Neuronal stem cell (in vitro differentiated cells): ENCODE measurements around the gene RHOJ.
A peak's percentile ranks its signal among the peaks of the same experiment; 100 is the strongest.

Experiments used
- DNase-seq: peaks from one replicate; pipeline ENCODE4 v3.0.0-alpha.2; 2013; ENCODE audit warnings: low spot score
- H2AFZ ChIP-seq: one replicate; pipeline ENCODE4 v1.6.1; 2013; ENCODE audit warnings: mild to moderate bottlenecking, low read length, inconsistent platforms
- H2AK5ac ChIP-seq: 2 replicates; pipeline ENCODE4 v1.6.1; 2013; ENCODE audit warnings: low read depth, mild to moderate bottlenecking, inconsistent platforms, low read length, moderate library complexity, mixed read lengths
- H2BK120ac ChIP-seq: 2 replicates; pipeline ENCODE4 v1.6.1; 2013; ENCODE audit warnings: low read depth, mild to moderate bottlenecking, inconsistent platforms, low read length, moderate library complexity, mixed read lengths
- H2BK12ac ChIP-seq: one replicate; pipeline ENCODE4 v1.6.1; 2013; ENCODE audit warnings: low read length, inconsistent platforms
- H2BK15ac ChIP-seq: 2 replicates; pipeline ENCODE4 v1.6.1; 2013; ENCODE audit warnings: mild to moderate bottlenecking, low read length, inconsistent platforms, mixed read lengths
- H2BK5ac ChIP-seq: one replicate; pipeline ENCODE4 v1.6.1; 2013; ENCODE audit warnings: inconsistent platforms, mild to moderate bottlenecking, low read length, moderate library complexity
- H3K14ac ChIP-seq: one replicate; pipeline ENCODE4 v1.6.1; 2013; ENCODE audit warnings: low read length, inconsistent platforms
- H3K18ac ChIP-seq: 2 replicates; pipeline ENCODE4 v1.6.1; 2013; ENCODE audit warnings: low read length, inconsistent platforms
- H3K23ac ChIP-seq: 2 replicates; pipeline ENCODE4 v1.6.1; 2013; ENCODE audit warnings: low read depth, mild to moderate bottlenecking, mixed read lengths, low read length, inconsistent platforms; ENCODE audit not compliant: poor library complexity
- H3K27ac ChIP-seq: replicated peaks from 3 replicates; pipeline ENCODE4 v1.5.1; 2013; ENCODE audit warnings: low read length, inconsistent platforms
- H3K27me3 ChIP-seq, 3 experiments: 2 replicates each; pipeline ENCODE4 v1.6.1; 2013; ENCODE audit warnings: low read length in 3 of 3, mild to moderate bottlenecking in 2 of 3, inconsistent platforms in 1 of 3, low read depth in 1 of 3, mixed read lengths in 1 of 3, moderate library complexity in 1 of 3; ENCODE audit not compliant: control insufficient read depth in 3 of 3, insufficient read depth in 3 of 3
- H3K36me3 ChIP-seq, 2 donors: replicated peaks in 1 of 2; 2 replicates each; pipeline ENCODE4 v1.6.1; 2013; ENCODE audit warnings: low read length in 2 of 2; ENCODE audit not compliant: control insufficient read depth in 2 of 2, insufficient read depth in 2 of 2
- H3K4ac ChIP-seq: 2 replicates; pipeline ENCODE4 v1.6.1; 2013; ENCODE audit warnings: inconsistent platforms, mild to moderate bottlenecking, low read length, moderate library complexity
- H3K4me1 ChIP-seq, 2 donors: 1 replicate in 1 of 2; 2 replicates in 1 of 2; pipeline ENCODE4 v1.6.1; 2013; ENCODE audit warnings: low read length in 2 of 2, low read depth in 1 of 2; ENCODE audit not compliant: control insufficient read depth in 2 of 2, insufficient read depth in 1 of 2
- H3K4me2 ChIP-seq: one replicate; pipeline ENCODE4 v1.6.1; 2013; ENCODE audit warnings: mild to moderate bottlenecking, low read length, inconsistent platforms; ENCODE audit not compliant: insufficient read depth, poor library complexity, severe bottlenecking
- H3K4me3 ChIP-seq, 2 donors: 2 replicates each; pipeline ENCODE4 v1.5.1; 2013; ENCODE audit warnings: low read length in 2 of 2, mild to moderate bottlenecking in 2 of 2, inconsistent platforms in 1 of 2, moderate library complexity in 1 of 2
- H3K79me1 ChIP-seq: one replicate; pipeline ENCODE4 v1.6.1; 2013; ENCODE audit warnings: low read depth, mild to moderate bottlenecking, inconsistent platforms, low read length, moderate library complexity
- H3K9ac ChIP-seq: one replicate; pipeline ENCODE4 v1.6.1; 2013; ENCODE audit warnings: mild to moderate bottlenecking, low read depth, low read length, inconsistent platforms; ENCODE audit not compliant: poor library complexity
- H3K9me3 ChIP-seq, 2 donors: replicated peaks in 1 of 2; 2 replicates each; pipeline versions ENCODE3 to v1.6.1; 2013; ENCODE audit warnings: low read length in 2 of 2, mild to moderate bottlenecking in 2 of 2, inconsistent platforms in 1 of 2, low read depth in 1 of 2, mixed read lengths in 1 of 2, moderate library complexity in 1 of 2; ENCODE audit not compliant: control insufficient read depth in 2 of 2, insufficient read depth in 1 of 2
- H4K8ac ChIP-seq: one replicate; pipeline ENCODE4 v1.6.1; 2013; ENCODE audit warnings: low read depth, mild to moderate bottlenecking, inconsistent platforms, low read length, moderate library complexity
- H4K91ac ChIP-seq: one replicate; pipeline ENCODE4 v1.6.1; 2013; ENCODE audit warnings: low read length, low read depth, mild to moderate bottlenecking, inconsistent platforms; ENCODE audit not compliant: poor library complexity
- WGBS, 2 donors: extraction: QIAGEN DNeasy Blood & Tissue Kit; methylation state at CpG; one replicate each; pipeline ENCODE4 v1.1.7; 2013; ENCODE audit warnings: missing lambda C conversion rate in 2 of 2, mixed read lengths in 1 of 2; ENCODE audit not compliant: insufficient read length in 2 of 2, insufficient replicate concordance in 1 of 2; ENCODE audit errors: extremely low coverage in 2 of 2; 5-methylcytosine and 5-hydroxymethylcytosine counted together

RHOJ gene

GRCh38 chr14:63273717-63274655 lies 69.7 kb downstream of the RHOJ start:
- H3K9me3 ChIP-seq: no peaks in the 10 kb centered on the region
- no peak overlapping the region for H2AFZ ChIP-seq
- no peaks in the 10 kb centered on the region for H3K4me1 ChIP-seq
- DNase-seq: no peak
- no peak overlapping the region for H4K91ac ChIP-seq
- no peak overlapping the region for H3K4me2 ChIP-seq
- no peaks in the 10 kb centered on the region for H3K36me3 ChIP-seq
- no peak overlapping the region for H4K8ac ChIP-seq
- H3K27me3 ChIP-seq: no peaks in the 10 kb centered on the region
- H3K23ac ChIP-seq: no peak overlapping the region
- no peak overlapping the region for H3K9ac ChIP-seq
- no CpG with 5 or more reads among the region's 8 CpGs for WGBS, 2 donors
- H3K79me1 ChIP-seq: no peaks in the 10 kb centered on the region
- H2BK120ac ChIP-seq: no peak overlapping the region
- no peak overlapping the region for H2AK5ac ChIP-seq
- H3K18ac ChIP-seq: peak overlapping the region; percentile 39
- no peak overlapping the region for H3K4ac ChIP-seq
- peak overlapping the region; percentile 25 for H2BK15ac ChIP-seq
- no peak overlapping the region for H3K14ac ChIP-seq
- no peak overlapping the region for H3K4me3 ChIP-seq
- no peak overlapping the region for H2BK12ac ChIP-seq
- H3K27ac ChIP-seq: no peak overlapping the region
- no peak overlapping the region for H2BK5ac ChIP-seq

DNA sequence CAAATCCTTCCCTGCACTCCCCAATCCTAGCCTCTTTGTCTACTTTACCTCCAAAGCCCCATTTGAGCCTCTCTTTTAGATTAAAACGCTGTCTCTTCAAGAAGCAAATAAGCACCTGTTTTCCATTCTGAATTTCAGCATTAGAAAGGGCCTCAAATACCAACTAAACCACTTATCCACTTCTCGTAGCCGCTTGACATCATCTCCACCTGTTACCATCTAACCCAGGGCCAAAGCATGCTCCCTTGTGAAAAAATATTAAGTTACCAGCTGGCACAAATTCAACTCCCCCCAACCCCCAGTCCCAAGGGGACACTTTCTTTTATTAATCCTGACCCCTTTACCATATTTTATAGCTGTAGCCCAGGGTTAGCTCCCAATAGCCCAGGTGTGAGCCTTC lies 71.4 kb downstream of the RHOJ start:
- H3K4me1 ChIP-seq: no peaks in the 10 kb centered on the region

DNA sequence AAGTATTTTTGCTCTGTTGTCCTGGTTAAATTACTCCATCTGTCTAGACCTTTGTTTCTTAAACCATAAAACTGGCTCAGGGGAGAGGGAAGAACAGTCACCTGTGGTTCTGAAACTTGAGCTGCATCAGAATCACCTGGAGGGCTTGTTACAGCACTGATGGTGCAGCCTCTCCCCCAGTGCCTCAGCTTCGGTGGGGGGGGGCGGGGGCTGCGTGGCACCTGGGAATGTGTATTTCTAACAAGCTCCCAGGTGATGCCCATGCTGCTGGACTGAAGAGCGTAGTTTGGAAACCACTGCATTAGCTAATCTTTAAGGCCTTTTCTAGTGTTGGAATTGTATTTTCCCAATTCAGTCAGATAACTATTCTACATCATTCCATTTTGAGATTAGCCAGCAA lies 71.8 kb downstream of the RHOJ start:
- Histone ChIP-seq H3K4me1 (no peaks in the 10 kb centered on the region), H3K4me2 (no peak overlapping the region), H3K9me3 (no peaks in the 10 kb centered on the region), H4K8ac (no peak overlapping the region), H3K36me3 (no peaks in the 10 kb centered on the region), H3K27ac (no peak overlapping the region), H4K91ac (no peak overlapping the region), H2BK120ac (no peak overlapping the region), H3K9ac (peak overlapping the region; percentile 18), H3K79me1 (no peaks in the 10 kb centered on the region), H2BK12ac (no peak overlapping the region), H3K23ac (no peak overlapping the region), H2BK15ac (peak overlapping the region; percentile 84), H3K14ac (no peak overlapping the region), H3K4me3 (no peak overlapping the region), H3K27me3 (no peaks in the 10 kb centered on the region), H3K4ac (peak overlapping the region; percentile 72), H2BK5ac (no peak overlapping the region), H2AK5ac (no peak overlapping the region), H3K18ac (no peak overlapping the region), H2AFZ (no peak overlapping the region)
- no peak for DNase-seq
- WGBS, 2 donors: no CpG with 5 or more reads among the region's 4 CpGs

More for the DNA sequence above, 71.4 kb downstream of the RHOJ start:
- H3K4me2 ChIP-seq: no peak overlapping the region
- no peak overlapping the region for H2AK5ac ChIP-seq
- H3K9me3 ChIP-seq: no peaks in the 10 kb centered on the region
- H3K27ac ChIP-seq: no peak overlapping the region
- no peaks in the 10 kb centered on the region for H3K36me3 ChIP-seq
- H3K4me3 ChIP-seq: no peak overlapping the region
- H4K8ac ChIP-seq: no peak overlapping the region
- DNase-seq: no peak
- H3K14ac ChIP-seq: no peak overlapping the region
- no peak overlapping the region for H3K23ac ChIP-seq
- H3K4ac ChIP-seq: no peak overlapping the region
- H2BK120ac ChIP-seq: no peak overlapping the region
- no peak overlapping the region for H2BK5ac ChIP-seq
- WGBS, 2 donors: no CpG with 5 or more reads among the region's 3 CpGs
- H3K27me3 ChIP-seq: no peaks in the 10 kb centered on the region
- no peak overlapping the region for H2AFZ ChIP-seq
- no peak overlapping the region for H2BK12ac ChIP-seq
- no peak overlapping the region for H3K9ac ChIP-seq
- no peak overlapping the region for H2BK15ac ChIP-seq
- no peaks in the 10 kb centered on the region for H3K79me1 ChIP-seq
- no peak overlapping the region for H3K18ac ChIP-seq
- H4K91ac ChIP-seq: no peak overlapping the region

DNA sequence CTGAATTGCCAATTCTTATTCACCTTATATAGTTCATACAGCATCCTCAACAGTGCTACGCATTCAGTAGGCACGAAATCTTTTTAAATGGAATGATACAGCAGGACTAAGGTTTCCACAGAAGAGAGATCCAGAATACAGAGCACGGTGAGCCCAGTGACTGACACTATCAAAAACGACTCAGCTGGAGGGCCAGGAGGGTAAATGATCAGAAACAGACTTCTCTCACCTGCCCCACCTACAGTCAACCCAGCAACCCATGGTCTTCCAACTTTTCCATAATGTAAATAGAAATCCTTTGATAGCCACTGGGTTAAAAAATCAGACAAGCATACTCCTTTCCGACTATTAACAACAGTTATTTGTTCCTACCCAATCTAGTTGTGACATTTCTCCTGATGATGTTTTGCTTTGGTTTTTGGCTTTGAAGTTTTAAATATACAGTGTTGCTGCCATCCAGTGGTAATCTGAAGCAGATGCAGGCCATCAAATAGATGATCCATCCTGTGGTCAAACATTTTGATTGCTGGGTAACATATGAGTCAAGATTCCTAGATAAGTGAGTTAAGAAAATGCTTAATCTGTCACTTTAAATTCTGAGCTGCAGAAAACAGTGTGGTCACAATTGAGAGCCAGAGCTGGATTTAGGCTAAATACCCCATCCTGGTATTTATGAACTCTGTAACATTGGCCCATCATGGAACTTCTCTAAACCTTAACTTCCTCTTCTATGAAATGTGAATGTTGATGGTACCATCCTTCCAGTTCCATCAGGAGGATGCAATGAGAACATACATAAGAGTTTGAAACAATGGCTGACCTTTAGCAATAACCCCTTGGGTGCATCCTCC lies 72.5 kb downstream of the RHOJ start:
- H3K4me1 ChIP-seq: no peaks in the 10 kb centered on the region
- no CpG with 5 or more reads among the region's 5 CpGs for WGBS, 2 donors
- H3K27ac ChIP-seq: no peak overlapping the region
- H3K23ac ChIP-seq: no peak overlapping the region
- no peaks in the 10 kb centered on the region for H3K79me1 ChIP-seq
- no peak overlapping the region for H2BK5ac ChIP-seq
- H3K27me3 ChIP-seq: no peaks in the 10 kb centered on the region
- no peak overlapping the region for H3K9ac ChIP-seq
- H3K4ac ChIP-seq: no peak overlapping the region
- no peaks in the 10 kb centered on the region for H3K9me3 ChIP-seq
- H4K8ac ChIP-seq: no peak overlapping the region
- H3K4me2 ChIP-seq: no peak overlapping the region
- H2AFZ ChIP-seq: no peak overlapping the region
- no peak overlapping the region for H3K14ac ChIP-seq
- no peak overlapping the region for H2BK120ac ChIP-seq
- no peak overlapping the region for H3K4me3 ChIP-seq
- no peak overlapping the region for H3K18ac ChIP-seq
- H3K36me3 ChIP-seq: no peaks in the 10 kb centered on the region
- no peak overlapping the region for H2BK15ac ChIP-seq
- no peak overlapping the region for H4K91ac ChIP-seq
- H2AK5ac ChIP-seq: no peak overlapping the region
- peak; percentile 38 for DNase-seq
- no peak overlapping the region for H2BK12ac ChIP-seq
